SU-DHL-6 (cell line): ENCODE data around the gene NPHS1.

ENCODE experiments used
- H2AFZ ChIP-seq: fragments of 200-600 bp; sonication (generic); 2 replicates; pipeline ENCODE4 v1.6.1; 2014; ENCODE audit warnings: low read depth, mild to moderate bottlenecking, moderate library complexity, mixed read lengths, antibody characterized with exemption, low read length; ENCODE audit not compliant: severe bottlenecking
- H3F3A ChIP-seq: fragments of 200-600 bp; shearing (Covaris generic); 2 replicates; pipeline ENCODE4 v1.6.0; 2016; ENCODE audit warnings: antibody characterized with exemption, mild to moderate bottlenecking; ENCODE audit not compliant: insufficient read depth
- H3K27ac ChIP-seq: fragments of 200-600 bp; sonication (generic); 2 replicates; pipeline ENCODE4 v1.5.1; 2016; ENCODE audit warnings: low read depth, mild to moderate bottlenecking, low read length, moderate library complexity, mixed read lengths
- H3K27me3 ChIP-seq: fragments of 200-600 bp; sonication (generic), shearing (Covaris generic); 2 replicates; pipeline ENCODE4 v1.6.0; 2014; ENCODE audit warnings: mild to moderate bottlenecking, low read length
- H3K36me3 ChIP-seq: fragments of 200-600 bp; sonication (generic); 2 replicates; pipeline ENCODE4 v1.6.1; 2014; ENCODE audit warnings: mild to moderate bottlenecking, low read length, mixed read lengths
- H3K4me2 ChIP-seq: fragments of 300-600, 200-600 bp; shearing (Covaris generic), sonication (generic); 2 replicates; pipeline ENCODE4 v1.6.0; 2014; ENCODE audit warnings: low read length, low read depth, mild to moderate bottlenecking; ENCODE audit not compliant: poor library complexity, severe bottlenecking
- H3K4me3 ChIP-seq: fragments of 200-600 bp; sonication (generic); 2 replicates; pipeline ENCODE4 v1.5.1; 2014; ENCODE audit warnings: antibody characterized with exemption, low read length, mild to moderate bottlenecking, mixed read lengths; ENCODE audit not compliant: insufficient read depth, poor library complexity, severe bottlenecking
- H3K79me2 ChIP-seq: fragments of 200-600 bp; sonication (generic); 2 replicates; pipeline ENCODE4 v1.6.1; 2014; ENCODE audit warnings: mild to moderate bottlenecking, low read length, moderate library complexity; ENCODE audit not compliant: insufficient read depth
- H3K9ac ChIP-seq: fragments of 200-600 bp; sonication (generic); 2 replicates; pipeline ENCODE4 v1.7.0; 2014; ENCODE audit warnings: mild to moderate bottlenecking, low read length
- H3K9me2 ChIP-seq: fragments of 200-600 bp; sonication (generic); replicated peaks from 2 replicates; pipeline ENCODE4 v1.6.1; 2014; ENCODE audit warnings: low read length; ENCODE audit not compliant: insufficient read depth
- H3K9me3 ChIP-seq: fragments of 200-600 bp; sonication (generic); 2 replicates; pipeline ENCODE4 v1.6.1; 2014; ENCODE audit warnings: low read length, mixed read lengths; ENCODE audit not compliant: insufficient read depth
- H4K20me1 ChIP-seq: fragments of 200-600 bp; sonication (generic); 2 replicates; pipeline ENCODE4 v1.6.1; 2014; ENCODE audit warnings: low read depth, mild to moderate bottlenecking, antibody characterized with exemption, low read length, moderate library complexity, mixed read lengths
- EZH2phosphoT487 ChIP-seq: fragments of 200-600 bp; sonication (generic), shearing (Covaris generic); conservative IDR thresholded peaks from 2 replicates; pipeline ENCODE4 v1.6.1; 2018; ENCODE audit warnings: mild to moderate bottlenecking, antibody characterized with exemption, low read length, moderate library complexity, mixed read lengths
- TF ChIP-seq, protein P1 (sequence below): fragments of 200-600 bp; sonication (generic); IDR thresholded peaks from one replicate; pipeline ENCODE4 v1.5.1; 2017; ENCODE audit warnings: antibody characterized with exemption, mild to moderate bottlenecking, low read length, moderate library complexity; ENCODE audit not compliant: insufficient read depth, poor library complexity, severe bottlenecking

Gene NPHS1

DNA sequence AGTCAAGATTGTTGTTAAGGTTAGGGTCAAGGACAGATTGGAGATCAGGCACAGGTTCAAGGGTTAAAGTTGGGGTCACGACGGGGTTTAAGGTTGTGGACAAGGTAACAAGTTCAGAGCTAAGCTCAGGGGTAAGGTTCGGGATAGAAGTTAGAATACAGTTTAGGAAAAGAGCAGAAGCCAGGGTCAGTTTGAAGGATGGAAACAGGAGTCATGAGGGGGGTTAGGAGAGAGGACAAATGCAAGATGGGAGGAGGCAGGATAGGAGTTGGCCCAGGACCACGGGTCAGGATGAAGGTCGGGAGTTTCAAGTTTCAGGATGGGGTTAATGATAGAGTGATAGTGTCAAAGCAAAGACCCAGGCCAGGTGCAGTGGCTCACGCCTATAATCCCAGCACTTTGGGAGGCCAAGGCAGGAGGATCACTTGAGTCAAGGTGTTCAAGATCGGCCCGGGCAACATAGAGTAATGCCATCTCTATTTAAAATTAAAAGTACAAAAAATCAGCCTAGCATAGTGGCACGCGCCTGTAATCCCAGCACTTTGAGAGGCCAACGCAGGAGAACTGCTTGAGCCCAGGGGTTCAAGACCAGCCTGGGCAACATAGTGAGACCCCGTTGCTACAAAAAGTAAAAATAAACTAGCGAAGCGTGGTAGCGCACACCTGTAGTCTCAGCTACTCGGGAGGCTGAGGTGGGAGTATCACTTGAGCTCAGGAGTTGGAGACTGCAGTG is 7.7 kb downstream of the NPHS1 start:
- H3K4me2 ChIP-seq: no peak overlapping the region
- H3K9me3 ChIP-seq: no peaks in the 10 kb centered on the region
- H4K20me1 ChIP-seq: no peaks in the 10 kb centered on the region
- H3F3A ChIP-seq: no peaks in the 10 kb centered on the region
- H3K27me3 ChIP-seq: no peaks in the 10 kb centered on the region
- H3K27ac ChIP-seq: no peak overlapping the region
- H3K9me2 ChIP-seq: no peaks in the 10 kb centered on the region
- TF ChIP-seq, protein P1, sequence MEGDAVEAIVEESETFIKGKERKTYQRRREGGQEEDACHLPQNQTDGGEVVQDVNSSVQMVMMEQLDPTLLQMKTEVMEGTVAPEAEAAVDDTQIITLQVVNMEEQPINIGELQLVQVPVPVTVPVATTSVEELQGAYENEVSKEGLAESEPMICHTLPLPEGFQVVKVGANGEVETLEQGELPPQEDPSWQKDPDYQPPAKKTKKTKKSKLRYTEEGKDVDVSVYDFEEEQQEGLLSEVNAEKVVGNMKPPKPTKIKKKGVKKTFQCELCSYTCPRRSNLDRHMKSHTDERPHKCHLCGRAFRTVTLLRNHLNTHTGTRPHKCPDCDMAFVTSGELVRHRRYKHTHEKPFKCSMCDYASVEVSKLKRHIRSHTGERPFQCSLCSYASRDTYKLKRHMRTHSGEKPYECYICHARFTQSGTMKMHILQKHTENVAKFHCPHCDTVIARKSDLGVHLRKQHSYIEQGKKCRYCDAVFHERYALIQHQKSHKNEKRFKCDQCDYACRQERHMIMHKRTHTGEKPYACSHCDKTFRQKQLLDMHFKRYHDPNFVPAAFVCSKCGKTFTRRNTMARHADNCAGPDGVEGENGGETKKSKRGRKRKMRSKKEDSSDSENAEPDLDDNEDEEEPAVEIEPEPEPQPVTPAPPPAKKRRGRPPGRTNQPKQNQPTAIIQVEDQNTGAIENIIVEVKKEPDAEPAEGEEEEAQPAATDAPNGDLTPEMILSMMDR: no peak
- H3K9ac ChIP-seq: no peak overlapping the region
- no peaks in the 10 kb centered on the region for H3K79me2 ChIP-seq
- H2AFZ ChIP-seq: no peak overlapping the region
- no peaks in the 10 kb centered on the region for H3K36me3 ChIP-seq
- no peak overlapping the region for H3K4me3 ChIP-seq

DNA sequence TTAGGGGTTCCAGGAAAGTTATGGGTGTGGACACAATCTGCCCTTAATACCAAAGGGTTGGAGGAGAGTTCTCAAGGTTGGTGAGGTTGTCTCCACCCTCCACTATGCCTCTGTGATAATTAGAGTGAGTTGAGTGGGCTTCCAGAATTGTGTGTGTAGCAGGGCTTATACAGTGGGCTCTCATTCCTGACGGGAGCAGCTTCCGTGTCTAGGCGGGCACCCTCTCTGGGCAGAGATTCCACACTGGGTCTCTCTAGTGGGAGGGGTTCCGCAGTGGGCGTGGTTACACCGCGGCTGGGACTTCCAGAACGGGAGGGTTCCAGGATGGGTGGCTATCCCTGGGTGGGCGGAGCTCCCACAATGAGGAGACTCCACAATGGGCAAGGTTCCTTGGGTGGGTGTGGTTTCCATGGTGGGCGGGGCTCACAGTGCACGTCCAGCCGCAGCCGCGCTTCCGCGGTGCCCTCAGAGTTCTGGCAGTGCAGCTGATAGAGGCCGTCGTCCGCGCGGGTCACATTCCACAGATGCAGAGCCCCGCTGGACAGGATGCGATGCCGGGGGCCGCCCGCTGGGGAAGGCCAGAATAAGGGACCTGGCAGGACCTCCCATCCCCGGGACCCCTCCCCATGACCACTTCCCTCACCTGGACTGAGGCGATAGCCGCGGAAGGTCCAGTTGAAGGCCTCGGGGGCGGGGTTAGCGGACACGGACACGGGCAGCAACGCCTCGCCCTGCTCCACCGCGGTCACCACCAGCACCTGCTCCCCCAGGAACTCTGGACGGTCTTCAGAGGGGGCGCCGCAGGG is 8.4 kb downstream of the NPHS1 start:
- no peaks in the 10 kb centered on the region for H3K9me2 ChIP-seq
- no peak overlapping the region for H2AFZ ChIP-seq
- no peak overlapping the region for H3K9ac ChIP-seq
- no peaks in the 10 kb centered on the region for H3K79me2 ChIP-seq
- no peak overlapping the region for H3K4me3 ChIP-seq
- H4K20me1 ChIP-seq: no peaks in the 10 kb centered on the region
- no peaks in the 10 kb centered on the region for H3K27me3 ChIP-seq
- H3K4me2 ChIP-seq: no peak overlapping the region
- H3K9me3 ChIP-seq: no peaks in the 10 kb centered on the region
- H3K36me3 ChIP-seq: no peaks in the 10 kb centered on the region
- no peak overlapping the region for H3K27ac ChIP-seq
- TF ChIP-seq, protein P1: no peak
- TF ChIP-seq EZH2phosphoT487: no peak
- no peaks in the 10 kb centered on the region for H3F3A ChIP-seq

DNA sequence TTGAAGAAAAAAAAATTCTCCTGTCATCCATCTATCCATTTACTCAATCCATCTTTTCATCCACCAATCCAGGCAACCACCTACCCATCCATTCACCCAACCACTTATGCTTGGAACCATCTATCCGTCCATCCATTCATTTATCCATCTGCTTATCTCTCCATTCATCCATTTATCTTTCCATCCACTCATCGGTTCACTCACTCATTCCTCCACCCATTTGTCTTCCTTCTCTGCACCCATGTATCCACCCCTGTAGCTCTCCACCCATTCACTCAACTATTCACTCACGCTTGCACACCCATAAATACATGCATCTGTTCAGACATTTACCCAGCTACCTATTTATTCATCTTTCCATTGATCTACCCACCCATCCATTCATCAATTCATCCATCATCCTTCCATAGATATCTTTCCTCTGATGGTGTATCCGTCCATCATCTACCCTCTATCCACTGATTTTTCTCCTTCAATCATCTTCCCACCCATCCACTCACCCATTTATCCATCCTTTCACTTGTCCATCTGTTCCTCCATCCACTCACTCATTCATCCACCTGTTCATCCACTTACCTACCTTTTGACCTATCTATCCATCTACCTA is 9.5 kb downstream of the NPHS1 start:
- H3K4me2 ChIP-seq: no peak overlapping the region
- no peaks in the 10 kb centered on the region for H3K79me2 ChIP-seq
- no peak overlapping the region for H3K9ac ChIP-seq
- H3K36me3 ChIP-seq: no peaks in the 10 kb centered on the region
- H3K4me3 ChIP-seq: no peak overlapping the region
- no peak for TF ChIP-seq EZH2phosphoT487
- TF ChIP-seq, protein P1: no peak
- H3K27me3 ChIP-seq: no peaks in the 10 kb centered on the region
- no peaks in the 10 kb centered on the region for H3K9me2 ChIP-seq
- no peaks in the 10 kb centered on the region for H4K20me1 ChIP-seq
- H3K27ac ChIP-seq: no peak overlapping the region
- H2AFZ ChIP-seq: no peak overlapping the region
- H3K9me3 ChIP-seq: no peaks in the 10 kb centered on the region
- H3F3A ChIP-seq: no peaks in the 10 kb centered on the region
